Thoracic aorta (tissue), 2 donors: ENCODE measurements around the gene KPNA2. TPM values are rescaled to one million over a fixed set of nuclear protein-coding genes. Genes with fewer than 3 reads are reported as not detected.
A peak's percentile ranks its signal among the peaks of the same experiment; 100 is the strongest.

Source experiments
- ATAC-seq: fragments of 150-250 bp; one replicate; pipeline ENCODE4 v1.8.0; 2017; ENCODE audit warnings: low read depth; ENCODE audit not compliant: insufficient number of reproducible peaks, low FRiP score
- DNase-seq: peaks from one replicate; pipeline ENCODE4 v3.0.0-alpha.2; 2020; ENCODE audit warnings: low spot score
- H3K27ac ChIP-seq, 2 donors: fragments of 200-600 bp; sonication (generic); 1 replicate in 1 of 2; 2 replicates in 1 of 2; pipeline ENCODE4 v1.5.1; 2016; ENCODE audit warnings: mild to moderate bottlenecking in 2 of 2, moderate library complexity in 2 of 2
- H3K27me3 ChIP-seq: fragments of 200-600 bp; sonication (generic); replicated peaks from 2 replicates; pipeline ENCODE4 v1.6.0; 2016; ENCODE audit warnings: mild to moderate bottlenecking; ENCODE audit not compliant: insufficient read depth
- H3K36me3 ChIP-seq: fragments of 200-600 bp; sonication (generic); one replicate; pipeline ENCODE4 v1.5.1; 2016
- H3K4me1 ChIP-seq, 2 donors: fragments of 200-600 bp; sonication (generic); 1 replicate in 1 of 2; 2 replicates in 1 of 2; pipeline versions ENCODE4 v1.5.1 to v1.6.0; 2016; ENCODE audit warnings: low read depth in 2 of 2, mild to moderate bottlenecking in 1 of 2; ENCODE audit not compliant: control insufficient read depth in 1 of 2
- H3K4me3 ChIP-seq: fragments of 200-600 bp; sonication (generic); 2 replicates; pipeline ENCODE4 v1.5.1; 2016; ENCODE audit warnings: mild to moderate bottlenecking
- H3K9me3 ChIP-seq: fragments of 200-600 bp; sonication (generic); 2 replicates; pipeline ENCODE4 v1.5.1; 2016
- total RNA-seq, 2 donors: library from RNA; depleted of rRNA; stranded (reverse); fragments of >200 nt; gene quantifications; one replicate each; pipeline versions ENCODE4 v1.1.0 to v1.2.3, GENCODE V29; 2016
- TF ChIP-seq, protein P1 (sequence below): fragments of 200-600 bp; sonication (generic); IDR thresholded peaks from one replicate; pipeline ENCODE4 v1.5.1; 2019; ENCODE audit warnings: antibody characterized with exemption

KPNA2 gene
- total RNA-seq, 2 donors from 2014 or later = 11.9 to 29.9 TPM

- no peak for ATAC-seq
- TF ChIP-seq, protein P1, sequence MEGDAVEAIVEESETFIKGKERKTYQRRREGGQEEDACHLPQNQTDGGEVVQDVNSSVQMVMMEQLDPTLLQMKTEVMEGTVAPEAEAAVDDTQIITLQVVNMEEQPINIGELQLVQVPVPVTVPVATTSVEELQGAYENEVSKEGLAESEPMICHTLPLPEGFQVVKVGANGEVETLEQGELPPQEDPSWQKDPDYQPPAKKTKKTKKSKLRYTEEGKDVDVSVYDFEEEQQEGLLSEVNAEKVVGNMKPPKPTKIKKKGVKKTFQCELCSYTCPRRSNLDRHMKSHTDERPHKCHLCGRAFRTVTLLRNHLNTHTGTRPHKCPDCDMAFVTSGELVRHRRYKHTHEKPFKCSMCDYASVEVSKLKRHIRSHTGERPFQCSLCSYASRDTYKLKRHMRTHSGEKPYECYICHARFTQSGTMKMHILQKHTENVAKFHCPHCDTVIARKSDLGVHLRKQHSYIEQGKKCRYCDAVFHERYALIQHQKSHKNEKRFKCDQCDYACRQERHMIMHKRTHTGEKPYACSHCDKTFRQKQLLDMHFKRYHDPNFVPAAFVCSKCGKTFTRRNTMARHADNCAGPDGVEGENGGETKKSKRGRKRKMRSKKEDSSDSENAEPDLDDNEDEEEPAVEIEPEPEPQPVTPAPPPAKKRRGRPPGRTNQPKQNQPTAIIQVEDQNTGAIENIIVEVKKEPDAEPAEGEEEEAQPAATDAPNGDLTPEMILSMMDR = no peak
- H3K27ac ChIP-seq = no peak overlapping the region
- no peaks in the 10 kb centered on the region for H3K27me3 ChIP-seq
- H3K36me3 ChIP-seq = no peaks in the 10 kb centered on the region
- no peak for DNase-seq
- H3K4me3 ChIP-seq = no peak overlapping the region
- H3K4me1 ChIP-seq = peaks cover 2 to 9% of the 10 kb centered on the region in 2 donors
- H3K9me3 ChIP-seq = no peaks in the 10 kb centered on the region
Observed at GRCh38 chr17:68052810-68053209, 17.3 kb downstream of the KPNA2 start.

GRCh38 chr17:68053231-68054013 lies 17.9 kb downstream of the KPNA2 start:
- ATAC-seq = no peak
- no peak for DNase-seq
- Histone ChIP-seq H3K27me3 (no peaks in the 10 kb centered on the region), H3K9me3 (no peaks in the 10 kb centered on the region), H3K27ac (no peak overlapping the region), H3K36me3 (no peaks in the 10 kb centered on the region), H3K4me1 (peaks cover 2 to 9% of the 10 kb centered on the region in 2 donors), H3K4me3 (no peak overlapping the region)
- TF ChIP-seq, protein P1 = no peak

DNA sequence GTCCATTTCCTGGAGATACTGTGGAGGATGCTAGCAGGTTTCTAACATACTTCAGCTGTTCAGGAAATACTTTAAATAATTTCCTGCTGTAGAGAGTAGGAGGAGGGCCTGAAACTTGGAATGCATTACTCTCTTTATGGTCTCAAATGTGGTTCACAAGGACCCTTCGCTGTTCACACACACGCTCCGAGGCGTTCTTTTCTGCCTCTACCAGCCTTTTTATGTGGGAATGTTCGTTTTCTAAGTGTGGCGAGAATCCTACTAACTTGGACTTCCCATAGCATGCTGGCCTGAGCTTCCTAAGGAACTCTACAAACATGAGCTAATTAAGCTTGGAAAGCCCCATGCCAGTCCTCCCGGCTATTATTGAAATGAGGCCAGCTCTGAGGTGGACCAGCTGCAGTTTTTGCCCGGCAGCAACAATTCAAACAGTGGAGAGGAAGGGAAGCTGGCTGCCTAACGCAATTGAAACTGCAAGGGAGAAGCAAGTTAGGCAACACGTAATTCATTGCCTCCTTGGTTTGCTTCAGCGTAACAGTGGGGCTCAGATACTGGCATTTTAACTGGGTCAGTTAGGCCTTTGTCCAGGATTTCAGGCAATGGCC lies 18.9 kb downstream of the KPNA2 start:
- Histone ChIP-seq H3K9me3 (no peaks in the 10 kb centered on the region), H3K27ac (peak overlapping the region; percentile 9 to 37), H3K4me3 (no peak overlapping the region), H3K4me1 (peaks cover 2 to 9% of the 10 kb centered on the region in 2 donors), H3K27me3 (no peaks in the 10 kb centered on the region), H3K36me3 (no peaks in the 10 kb centered on the region)
- TF ChIP-seq, protein P1 = no peak
- no peak for ATAC-seq
- no peak for DNase-seq

GRCh38 chr17:68057531-68057952 lies 22.0 kb downstream of the KPNA2 start:
- H3K27ac ChIP-seq = no peak overlapping the region
- ATAC-seq = no peak
- peaks cover 2 to 9% of the 10 kb centered on the region in 2 donors for H3K4me1 ChIP-seq
- H3K9me3 ChIP-seq = no peaks in the 10 kb centered on the region
- no peaks in the 10 kb centered on the region for H3K36me3 ChIP-seq
- TF ChIP-seq, protein P1 = peak; percentile 7
- H3K4me3 ChIP-seq = no peak overlapping the region
- DNase-seq = no peak
- no peaks in the 10 kb centered on the region for H3K27me3 ChIP-seq

DNA sequence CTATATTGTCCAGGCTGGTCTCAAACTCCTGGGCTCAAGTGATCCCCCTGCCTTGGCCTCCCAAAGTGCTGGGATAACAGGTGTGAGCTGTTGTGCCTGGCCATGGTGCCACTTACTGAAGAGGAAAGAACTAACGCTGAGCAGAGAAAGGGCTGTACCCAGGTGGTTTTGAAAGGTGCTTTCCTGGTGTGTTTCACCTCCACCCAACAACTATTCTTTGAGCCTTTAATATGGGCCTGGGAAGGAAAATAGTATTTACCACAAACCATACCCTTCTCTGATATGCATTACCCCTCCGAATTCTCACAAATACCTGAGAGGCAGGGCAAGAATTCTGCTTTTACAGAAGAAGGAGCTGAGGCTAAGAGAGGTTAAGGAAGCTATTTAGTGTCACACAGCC lies 24.8 kb downstream of the KPNA2 start:
- no peaks in the 10 kb centered on the region for H3K27me3 ChIP-seq
- DNase-seq (no peak), ATAC-seq (no peak)
- H3K36me3 ChIP-seq = no peaks in the 10 kb centered on the region
- H3K4me3 ChIP-seq = no peak overlapping the region
- H3K27ac ChIP-seq = no peak overlapping the region
- no peaks in the 10 kb centered on the region for H3K4me1 ChIP-seq
- TF ChIP-seq, protein P1 = no peak
- no peaks in the 10 kb centered on the region for H3K9me3 ChIP-seq
